ENCODE data around the gene CACNA1D. TPM values are rescaled to one million over a fixed set of nuclear protein-coding genes. Genes with fewer than 3 reads are reported as not detected.

The CACNA1D gene
- total RNA-seq, 1 experiment from 2014 or later, result not detected

DNA sequence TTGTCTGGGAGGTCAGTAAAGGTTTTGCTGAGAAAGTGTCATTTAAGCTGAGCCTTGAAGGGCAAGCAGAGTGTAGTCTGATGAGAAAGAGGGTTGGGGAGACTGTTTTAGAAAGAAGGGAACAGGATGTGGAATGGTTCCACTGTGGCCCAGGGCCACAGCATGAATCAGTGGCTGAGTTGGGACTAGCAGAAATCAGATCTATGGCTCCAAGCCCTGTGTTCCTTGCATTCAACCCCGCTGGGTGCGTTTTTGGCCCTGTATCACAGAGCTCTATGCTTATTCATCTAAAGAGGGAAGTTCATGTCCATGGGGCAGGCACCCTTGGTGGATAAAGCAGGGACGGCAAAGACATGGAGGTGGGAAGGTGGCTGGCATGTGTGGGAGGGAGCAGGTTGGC is 151.3 kb downstream of the CACNA1D start:
- TF ChIP-seq, protein P1, sequence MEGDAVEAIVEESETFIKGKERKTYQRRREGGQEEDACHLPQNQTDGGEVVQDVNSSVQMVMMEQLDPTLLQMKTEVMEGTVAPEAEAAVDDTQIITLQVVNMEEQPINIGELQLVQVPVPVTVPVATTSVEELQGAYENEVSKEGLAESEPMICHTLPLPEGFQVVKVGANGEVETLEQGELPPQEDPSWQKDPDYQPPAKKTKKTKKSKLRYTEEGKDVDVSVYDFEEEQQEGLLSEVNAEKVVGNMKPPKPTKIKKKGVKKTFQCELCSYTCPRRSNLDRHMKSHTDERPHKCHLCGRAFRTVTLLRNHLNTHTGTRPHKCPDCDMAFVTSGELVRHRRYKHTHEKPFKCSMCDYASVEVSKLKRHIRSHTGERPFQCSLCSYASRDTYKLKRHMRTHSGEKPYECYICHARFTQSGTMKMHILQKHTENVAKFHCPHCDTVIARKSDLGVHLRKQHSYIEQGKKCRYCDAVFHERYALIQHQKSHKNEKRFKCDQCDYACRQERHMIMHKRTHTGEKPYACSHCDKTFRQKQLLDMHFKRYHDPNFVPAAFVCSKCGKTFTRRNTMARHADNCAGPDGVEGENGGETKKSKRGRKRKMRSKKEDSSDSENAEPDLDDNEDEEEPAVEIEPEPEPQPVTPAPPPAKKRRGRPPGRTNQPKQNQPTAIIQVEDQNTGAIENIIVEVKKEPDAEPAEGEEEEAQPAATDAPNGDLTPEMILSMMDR (conservative IDR thresholded peaks at IDR 0.05; ENCODE audit: low read depth, low read length), result no peak
- TF ChIP-seq EZH2 (IDR thresholded peaks at IDR 0.05; ENCODE audit: borderline replicate concordance, low read depth, low read length, poor library complexity, severe bottlenecking), result no peak
- no peak for DNase-seq (ENCODE audit: low spot score)
- intact Hi-C loops (cut with micrococcal nuclease; ENCODE audit: unreplicated experiment), result no loop called here
- no peaks in the 10 kb centered on the region for H3K27me3 ChIP-seq (replicated peaks; ENCODE audit: insufficient read depth, low read depth, low read length, poor library complexity)
- ChIA-PET POLR2A (ENCODE audit: low non-redundant PET) (no interaction called here), CTCF (no interaction called here)
- no TSS peak for BruUV-seq (replicated peaks)
- no peaks in the 10 kb centered on the region for H3K9me3 ChIP-seq (ENCODE audit: low read depth, low read length, poor library complexity, severe bottlenecking)
- no peaks in the 10 kb centered on the region for H3K4me1 ChIP-seq (ENCODE audit: insufficient read depth, low read length, poor library complexity, severe bottlenecking)
- H3K36me3 ChIP-seq (ENCODE audit: insufficient read depth, low read length, poor library complexity, severe bottlenecking), result no peaks in the 10 kb centered on the region
- no peak overlapping the region for H3K27ac ChIP-seq (ENCODE audit: low read depth, low read length, poor library complexity, severe bottlenecking)
- H3K4me3 ChIP-seq (ENCODE audit: low read depth, low read length, poor library complexity, severe bottlenecking), result no peak overlapping the region

GRCh38 chr3:53646723-53647122 is 152.3 kb downstream of the CACNA1D start:
- Histone ChIP-seq H3K36me3 (ENCODE audit: insufficient read depth, low read length, poor library complexity, severe bottlenecking) (no peaks in the 10 kb centered on the region), H3K27ac (ENCODE audit: low read depth, low read length, poor library complexity, severe bottlenecking) (no peak overlapping the region), H3K4me1 (ENCODE audit: insufficient read depth, low read length, poor library complexity, severe bottlenecking) (no peaks in the 10 kb centered on the region), H3K27me3 (replicated peaks; ENCODE audit: insufficient read depth, low read depth, low read length, poor library complexity) (no peaks in the 10 kb centered on the region), H3K4me3 (ENCODE audit: low read depth, low read length, poor library complexity, severe bottlenecking) (no peak overlapping the region), H3K9me3 (ENCODE audit: low read depth, low read length, poor library complexity, severe bottlenecking) (no peaks in the 10 kb centered on the region)
- TF ChIP-seq, protein P1 (conservative IDR thresholded peaks at IDR 0.05; ENCODE audit: low read depth, low read length), result no peak
- no peak for TF ChIP-seq EZH2 (IDR thresholded peaks at IDR 0.05; ENCODE audit: borderline replicate concordance, low read depth, low read length, poor library complexity, severe bottlenecking)
- no peak for DNase-seq (ENCODE audit: low spot score)
- intact Hi-C loops (cut with micrococcal nuclease; ENCODE audit: unreplicated experiment), result no loop called here
- no TSS peak for BruUV-seq (replicated peaks)
- ChIA-PET CTCF (no interaction called here), POLR2A (ENCODE audit: low non-redundant PET) (no interaction called here)

DNA sequence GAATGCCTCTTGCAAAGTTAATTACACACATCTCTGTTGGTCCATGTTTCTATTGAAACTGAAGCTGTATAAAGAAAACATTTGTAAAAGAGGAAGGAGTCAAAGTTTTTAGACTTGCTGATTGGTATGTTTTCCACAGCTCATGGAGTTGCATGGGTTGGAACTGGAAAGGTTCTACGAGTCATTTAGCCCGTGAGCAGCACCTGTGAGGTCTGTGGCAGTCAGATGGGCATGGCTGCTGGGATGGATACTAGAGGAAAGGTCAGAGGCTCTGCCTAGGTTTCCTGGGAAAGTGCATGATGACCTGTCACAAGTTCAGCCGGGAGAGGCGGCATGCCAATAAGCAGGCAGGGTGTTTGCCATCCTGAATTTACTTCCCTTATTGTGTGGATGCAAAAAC is 155.4 kb downstream of the CACNA1D start:
- no peak for DNase-seq (ENCODE audit: low spot score)
- no peaks in the 10 kb centered on the region for H3K27me3 ChIP-seq (replicated peaks; ENCODE audit: insufficient read depth, low read depth, low read length, poor library complexity)
- CTCF ChIA-PET, result no interaction called here
- H3K4me3 ChIP-seq (ENCODE audit: low read depth, low read length, poor library complexity, severe bottlenecking), result no peak overlapping the region
- TF ChIP-seq EZH2 (IDR thresholded peaks at IDR 0.05; ENCODE audit: borderline replicate concordance, low read depth, low read length, poor library complexity, severe bottlenecking), result no peak
- TF ChIP-seq, protein P1 (conservative IDR thresholded peaks at IDR 0.05; ENCODE audit: low read depth, low read length), result no peak
- POLR2A ChIA-PET (ENCODE audit: low non-redundant PET), result no interaction called here
- H3K36me3 ChIP-seq (ENCODE audit: insufficient read depth, low read length, poor library complexity, severe bottlenecking), result no peaks in the 10 kb centered on the region
- H3K9me3 ChIP-seq (ENCODE audit: low read depth, low read length, poor library complexity, severe bottlenecking), result no peaks in the 10 kb centered on the region
- no peak overlapping the region for H3K27ac ChIP-seq (ENCODE audit: low read depth, low read length, poor library complexity, severe bottlenecking)
- BruUV-seq (replicated peaks), result no TSS peak
- intact Hi-C loops (cut with micrococcal nuclease; ENCODE audit: unreplicated experiment), result no loop called here
- no peaks in the 10 kb centered on the region for H3K4me1 ChIP-seq (ENCODE audit: insufficient read depth, low read length, poor library complexity, severe bottlenecking)

Data from A673 (cell line).